Measurements from ENCODE around the gene SH3YL1.

SH3YL1 gene, protein sequence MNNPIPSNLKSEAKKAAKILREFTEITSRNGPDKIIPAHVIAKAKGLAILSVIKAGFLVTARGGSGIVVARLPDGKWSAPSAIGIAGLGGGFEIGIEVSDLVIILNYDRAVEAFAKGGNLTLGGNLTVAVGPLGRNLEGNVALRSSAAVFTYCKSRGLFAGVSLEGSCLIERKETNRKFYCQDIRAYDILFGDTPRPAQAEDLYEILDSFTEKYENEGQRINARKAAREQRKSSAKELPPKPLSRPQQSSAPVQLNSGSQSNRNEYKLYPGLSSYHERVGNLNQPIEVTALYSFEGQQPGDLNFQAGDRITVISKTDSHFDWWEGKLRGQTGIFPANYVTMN

GRCh38 chr2:263774-264492 lies at the start of gene SH3YL1:
TSS of gene SH3YL1 (minus strand) at chr2:264032. CDS start at chr2:263984, 48 bp downstream.
- no peak for DNase-seq

DNA sequence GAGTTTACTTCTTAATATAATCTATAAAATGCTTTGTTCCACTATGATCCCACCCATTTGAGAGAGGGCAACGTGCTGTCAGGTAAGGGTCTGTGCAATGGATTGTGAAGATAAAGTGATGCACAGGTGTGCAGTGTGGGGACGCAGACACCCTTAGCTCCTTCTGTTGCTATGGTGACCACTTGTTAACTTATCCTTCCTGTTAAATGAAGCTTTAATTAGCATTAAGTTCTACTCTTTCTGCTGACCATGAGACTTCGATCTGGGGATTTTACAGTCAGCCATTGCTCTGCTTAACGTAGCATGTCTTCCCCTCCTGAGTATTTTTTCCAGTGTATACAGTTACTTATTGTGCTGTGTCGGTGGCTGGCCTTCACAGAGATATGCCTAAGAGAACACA lies 47.2 kb upstream of the SH3YL1 start:
- DNase-seq: no peak

GRCh38 chr2:309954-310510 lies 46.2 kb upstream of the SH3YL1 start:
- no peak for DNase-seq

DNA sequence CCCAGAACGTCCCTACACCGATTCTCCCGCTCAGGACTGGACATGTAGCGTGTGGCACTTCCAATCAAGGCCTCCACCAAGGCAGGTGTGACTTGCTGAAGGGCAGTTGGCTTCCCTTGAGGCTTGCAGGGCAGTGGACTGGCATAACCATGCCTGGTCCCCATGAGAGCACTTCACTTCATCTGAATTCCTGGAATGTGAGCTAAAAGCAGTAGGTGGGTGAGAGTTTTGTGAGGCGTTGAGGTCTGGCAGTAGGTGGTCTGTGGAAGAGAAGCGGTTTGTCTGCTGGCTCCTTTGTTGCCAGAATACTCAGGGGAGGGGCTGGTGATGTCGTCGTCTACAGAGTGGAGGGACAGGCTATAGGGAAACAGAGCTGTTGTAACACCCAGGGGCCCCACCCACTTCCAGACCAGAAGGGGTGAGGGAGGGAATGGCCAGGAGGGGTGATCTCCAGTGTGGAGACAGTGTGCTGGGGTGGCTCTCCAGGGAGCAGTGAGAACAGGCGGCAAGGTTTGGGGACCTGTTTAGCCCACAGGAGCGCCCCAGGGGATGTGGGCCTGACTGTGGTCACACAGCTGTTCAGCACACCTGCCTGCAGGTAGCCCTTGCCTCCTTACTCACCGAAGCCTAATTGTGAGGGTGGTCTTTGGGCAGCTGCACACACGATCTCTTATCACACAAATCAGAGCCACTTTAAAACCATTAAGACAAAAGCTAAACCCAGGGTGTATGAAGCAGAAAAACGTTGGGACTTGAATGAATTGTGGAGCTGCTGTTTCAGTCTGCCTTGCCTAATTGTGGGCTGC lies 45.5 kb upstream of the SH3YL1 start:
- no peak for DNase-seq

DNA sequence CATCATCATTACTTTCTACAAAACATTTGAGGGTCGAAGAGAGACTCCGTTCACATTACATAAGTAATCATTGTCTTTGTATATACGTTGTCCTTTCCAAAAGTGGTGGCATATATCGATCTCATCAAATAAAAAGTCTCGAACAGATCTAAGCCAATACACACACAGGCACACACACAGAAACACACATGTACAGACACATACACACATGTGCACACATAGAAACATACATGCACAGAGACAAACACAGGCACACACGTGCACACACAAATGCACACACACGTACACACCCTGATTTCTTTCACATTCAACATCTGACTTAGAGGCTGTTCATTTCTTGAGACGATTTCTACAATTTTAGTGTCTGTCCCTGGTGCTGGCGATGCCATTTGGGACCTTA lies 41.5 kb upstream of the SH3YL1 start:
- DNase-seq: no peak

DNA sequence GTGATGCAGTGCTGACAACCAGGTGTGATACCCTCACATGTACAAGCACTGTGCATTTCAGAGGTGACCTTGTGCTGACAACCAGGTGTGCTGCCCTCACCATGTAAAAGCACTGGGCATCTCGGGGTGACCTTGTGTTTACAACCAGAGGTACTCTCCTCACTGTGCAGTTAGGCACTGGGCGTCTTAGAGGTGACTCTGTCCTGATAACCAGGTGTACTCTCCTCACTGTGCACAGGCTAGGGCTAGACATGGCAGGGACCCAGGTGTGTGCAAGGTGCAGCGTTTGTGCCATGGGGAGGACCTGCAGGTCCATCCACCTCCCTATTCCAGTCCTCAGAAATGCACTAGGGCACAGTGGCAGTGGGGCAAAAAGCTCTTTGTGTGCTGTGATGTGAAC lies 32.5 kb upstream of the SH3YL1 start:
- DNase-seq: no peak

GRCh38 chr2:295090-295489 lies 31.3 kb upstream of the SH3YL1 start:
- no peak for DNase-seq

DNA sequence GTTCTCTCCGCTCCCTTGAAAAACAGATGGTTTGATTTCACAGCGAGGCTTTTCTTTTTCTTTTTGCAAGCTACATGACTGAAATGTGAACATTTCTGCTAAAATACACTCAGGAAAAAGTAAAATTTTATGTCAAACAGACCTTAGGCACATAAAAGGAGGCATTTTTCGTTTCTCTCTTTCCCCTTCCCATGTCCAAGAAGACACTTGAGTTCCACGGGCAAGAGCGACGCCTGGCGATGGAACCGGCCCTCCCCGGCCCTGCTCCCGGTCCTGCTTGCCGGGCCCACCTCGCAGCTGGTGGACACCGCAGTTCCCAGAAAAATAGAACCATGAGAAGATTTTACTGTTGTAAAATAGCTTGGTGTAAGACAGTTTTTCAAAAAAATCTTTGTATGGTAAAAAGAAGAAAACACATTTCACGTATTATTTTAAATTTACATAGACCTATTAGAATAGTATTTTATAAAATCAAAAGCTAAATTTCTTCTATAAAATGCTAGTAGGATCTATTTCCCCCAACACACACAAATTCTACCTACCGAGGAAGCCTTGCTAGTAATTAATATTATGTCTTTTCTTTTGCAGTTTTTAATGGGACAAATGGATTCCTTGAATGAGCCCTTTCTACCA lies 26.4 kb upstream of the SH3YL1 start:
- peak; percentile 63 for DNase-seq

GRCh38 chr2:289362-290089 lies 25.7 kb upstream of the SH3YL1 start:
- no peak for DNase-seq

DNA sequence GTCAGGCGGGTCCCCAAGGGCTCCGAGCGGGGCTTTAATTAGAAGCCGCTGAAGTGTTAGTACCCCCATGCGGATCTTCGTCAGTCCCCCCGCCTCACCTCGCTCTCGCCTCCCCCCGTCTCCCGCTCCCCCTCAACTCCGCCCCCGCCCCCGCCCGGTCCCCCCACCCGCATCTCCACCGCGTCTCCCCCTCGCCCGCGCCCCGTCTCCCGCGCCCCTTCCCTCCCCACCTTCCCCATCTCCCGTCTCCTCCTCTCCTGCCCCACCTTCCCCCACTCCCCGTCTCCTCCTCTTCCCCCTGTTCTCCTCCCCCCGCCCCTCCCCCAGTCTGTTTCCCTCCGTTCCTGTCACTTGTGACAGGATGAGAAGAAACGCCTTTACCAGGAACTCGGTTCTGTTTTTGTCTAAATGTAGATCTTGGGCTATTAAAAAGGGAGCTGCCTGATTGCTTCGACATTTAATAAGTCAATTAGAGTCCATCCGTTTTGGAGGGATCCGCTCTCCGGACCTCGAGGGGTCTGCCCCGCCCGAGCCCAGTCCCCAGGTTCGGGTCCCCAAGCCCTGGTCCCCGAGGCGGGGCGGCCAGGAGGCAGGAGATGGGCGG lies 25.0 kb upstream of the SH3YL1 start:
- DNase-seq: no peak

DNA sequence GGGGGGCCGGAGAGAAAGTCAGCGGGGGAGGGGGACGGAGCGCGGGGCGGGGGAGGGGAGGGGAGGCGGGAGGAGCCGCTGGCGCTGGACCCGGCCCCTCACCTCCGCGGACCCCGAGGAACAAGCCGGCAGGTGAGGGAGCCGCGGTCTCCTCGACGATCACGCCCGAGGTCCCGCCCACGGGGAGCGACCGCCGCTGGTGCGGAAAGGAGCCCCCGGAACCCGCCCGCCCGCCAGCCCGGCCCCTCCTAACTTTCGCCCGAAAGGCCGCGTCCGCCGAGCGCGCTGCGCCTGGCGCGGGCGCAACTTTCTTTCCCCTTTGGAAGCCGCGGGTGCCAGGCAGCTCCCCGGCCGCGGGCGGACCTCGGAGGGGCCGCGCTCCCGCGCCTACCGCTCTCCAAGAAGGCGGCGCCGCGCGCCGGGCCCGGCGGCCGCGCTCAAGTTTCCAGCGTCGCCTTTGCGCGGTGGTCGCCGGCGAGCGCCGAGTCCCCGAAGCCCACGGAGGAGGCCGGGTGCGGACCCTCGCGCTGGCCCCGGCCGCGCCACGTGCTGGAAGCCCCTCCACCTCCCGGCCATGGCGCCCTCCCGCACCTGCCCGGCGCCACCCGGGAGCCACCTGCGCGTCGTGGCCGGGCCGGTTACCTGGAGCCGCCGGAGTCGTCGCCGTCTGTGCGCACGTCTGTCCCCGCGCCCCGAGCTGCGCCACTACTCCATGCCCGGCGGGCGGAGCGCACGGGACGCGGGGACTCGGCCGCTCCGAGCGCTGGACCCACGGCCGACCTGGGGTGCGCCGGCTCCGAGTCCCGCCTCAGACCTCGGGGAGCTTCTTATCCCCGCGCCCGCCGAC lies 24.3 kb upstream of the SH3YL1 start, which contains the start of gene ALKAL2:
ALKAL2 (minus strand) TSS at position 181 of the 847 bp plus-strand sequence. CDS start 256 bp downstream, outside the sequence.
- no peak for DNase-seq

DNA sequence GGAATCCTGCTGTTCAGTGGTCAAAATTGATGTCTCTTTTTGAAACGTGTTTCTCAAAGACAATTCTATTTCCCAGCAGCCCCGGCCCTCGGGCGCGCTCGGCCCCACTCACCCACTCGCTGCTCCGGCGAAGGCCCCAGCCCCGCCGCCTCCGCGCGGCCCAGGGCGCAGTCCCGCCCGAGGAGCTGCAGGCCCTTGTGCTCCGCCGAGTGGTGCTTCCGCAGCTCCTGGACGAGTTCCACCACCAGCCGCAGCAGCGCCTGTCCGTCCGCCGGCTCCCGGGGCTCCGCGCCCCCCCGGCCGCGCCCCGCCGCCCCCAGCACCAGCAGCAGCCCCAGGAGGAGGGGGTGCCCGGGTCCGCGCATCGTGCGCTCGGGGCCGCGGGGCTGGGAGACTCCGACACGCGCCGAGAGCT lies 23.6 kb upstream of the SH3YL1 start:
- DNase-seq: peak; percentile 16

DNA sequence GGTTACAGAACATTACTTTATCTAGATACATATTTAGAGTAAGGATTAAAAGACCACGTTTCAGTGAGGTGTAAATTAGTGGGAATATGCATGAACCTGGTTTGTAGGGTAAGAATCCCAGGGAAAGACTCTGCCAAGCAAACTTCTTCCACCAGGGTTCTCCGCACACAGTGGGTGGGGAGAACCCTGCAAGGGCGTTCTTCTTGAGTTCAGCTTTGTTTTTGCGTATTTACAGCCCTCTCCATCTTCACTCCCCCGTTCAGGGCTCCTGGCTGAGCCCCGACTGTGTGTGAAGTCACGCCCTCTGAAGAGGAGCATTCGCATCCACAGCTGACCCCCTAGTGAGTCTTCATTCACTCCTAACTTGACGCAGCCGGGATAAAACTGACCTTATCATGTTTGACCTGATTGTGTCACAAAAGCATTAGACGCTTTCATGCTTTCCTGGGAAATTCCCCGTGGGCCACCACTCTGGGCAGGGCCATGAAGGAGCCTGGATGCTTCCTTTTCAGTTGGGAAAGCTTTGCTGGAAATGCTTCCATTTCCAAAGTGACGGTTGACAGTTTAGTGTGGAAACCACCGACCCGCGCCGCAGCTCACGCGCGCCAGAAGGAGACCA lies 23.1 kb upstream of the SH3YL1 start:
- DNase-seq: no peak

DNA sequence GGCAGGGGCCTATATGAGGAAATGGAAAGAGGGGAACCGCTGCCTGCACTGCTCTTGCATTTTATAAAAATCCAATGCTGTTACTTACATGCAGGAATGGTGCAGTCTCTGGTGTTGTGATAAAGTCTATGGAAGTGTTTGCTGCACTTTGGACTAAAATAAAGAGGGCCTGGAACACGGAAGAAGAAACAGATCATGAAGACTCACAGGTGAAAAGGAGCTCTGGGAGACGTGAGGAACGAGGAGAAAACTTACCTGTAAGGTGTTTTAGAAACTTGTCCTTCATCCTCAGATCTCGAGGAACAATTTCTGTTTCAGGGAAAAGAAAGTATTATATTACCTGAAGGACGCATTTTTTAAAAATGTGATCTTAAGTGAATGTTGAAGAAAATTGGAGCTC lies 22.2 kb upstream of the SH3YL1 start:
- DNase-seq: no peak

GRCh38 chr2:285531-285930 lies 21.7 kb upstream of the SH3YL1 start:
- DNase-seq: peak; percentile 74

DNA sequence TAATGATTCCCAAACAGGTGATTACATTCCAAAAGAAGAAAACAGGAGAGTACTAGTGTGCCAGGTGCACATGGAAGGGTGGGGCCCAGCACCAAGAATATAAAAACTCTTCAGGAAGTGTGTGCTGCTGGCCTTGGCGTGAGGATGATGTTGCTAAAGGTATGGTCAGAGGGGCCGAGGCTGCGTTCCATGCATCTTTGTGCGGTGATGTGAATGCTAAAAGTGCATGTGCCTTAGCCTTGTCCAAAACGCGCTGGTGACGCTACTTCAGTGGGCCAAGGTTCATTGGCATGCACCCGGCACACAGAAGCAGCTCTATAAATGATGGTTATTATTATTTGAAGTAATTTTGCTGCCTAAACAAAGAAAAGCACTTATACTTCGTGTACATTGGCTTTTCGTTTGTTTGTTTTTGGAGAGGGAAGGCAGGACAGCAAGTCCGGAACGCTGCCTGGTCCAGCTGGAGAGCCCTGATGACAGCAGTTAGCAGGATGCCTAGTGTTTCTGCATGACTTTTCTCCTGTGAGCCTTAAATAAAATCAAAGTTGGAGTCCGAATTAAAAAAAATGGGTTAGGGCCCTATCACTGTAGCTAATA lies 21.2 kb upstream of the SH3YL1 start:
- DNase-seq: no peak

DNA sequence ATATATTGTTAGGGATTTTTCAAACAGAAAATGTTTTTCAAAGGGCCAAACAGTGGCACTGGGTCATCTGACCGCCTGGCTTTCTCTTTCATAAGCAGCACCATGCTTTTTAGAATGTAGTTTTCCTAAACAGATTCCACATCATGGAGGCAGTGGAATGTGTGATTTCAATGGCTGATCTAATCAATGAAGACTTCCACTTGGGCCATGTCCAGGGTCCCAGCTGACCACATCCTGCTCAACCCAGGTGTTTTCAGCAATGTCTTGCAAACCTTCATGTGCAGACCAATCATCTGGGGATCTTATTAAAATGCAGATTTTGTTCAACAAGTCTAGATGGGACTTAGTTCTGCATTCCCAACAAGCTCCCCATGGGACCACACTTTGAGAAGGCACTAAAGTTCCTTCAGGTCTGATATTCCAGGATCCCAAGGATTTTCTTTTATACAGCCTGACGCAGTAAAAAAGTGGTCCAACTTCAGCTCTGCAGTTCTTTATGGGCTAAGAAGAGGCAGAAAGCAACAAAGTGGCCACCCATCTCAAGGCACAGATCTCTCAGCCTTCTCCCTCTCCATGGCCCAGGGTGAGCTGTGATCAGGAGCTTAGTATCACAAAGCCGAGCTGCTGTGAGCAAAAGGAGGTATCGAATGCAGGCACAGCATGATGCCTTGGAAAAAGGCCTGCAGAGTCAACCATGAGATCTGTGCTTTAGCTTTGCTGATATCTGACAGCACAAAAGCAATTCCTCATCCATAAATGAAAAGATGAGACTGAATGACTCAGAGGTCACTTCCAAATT lies 20.4 kb upstream of the SH3YL1 start:
- DNase-seq: peak; percentile 45

- DNase-seq: no peak
These were observed 18.8 kb upstream of the SH3YL1 start for GRCh38 chr2:282371-283263.
